A204.1 (cell line): ENCODE data around the gene HCRTR2.
"Not testable (repeated sequence)": the region's sequence is repeated elsewhere in the genome, so short reads cannot be mapped to it uniquely, and the experiment has no call there.

Experiments used
- FAIRE-seq: peaks from 2 replicates; lab custom pipeline; 2012; peaks lifted over from hg19 to GRCh38; lab: Jason Lieb, UNC

The HCRTR2 gene

DNA sequence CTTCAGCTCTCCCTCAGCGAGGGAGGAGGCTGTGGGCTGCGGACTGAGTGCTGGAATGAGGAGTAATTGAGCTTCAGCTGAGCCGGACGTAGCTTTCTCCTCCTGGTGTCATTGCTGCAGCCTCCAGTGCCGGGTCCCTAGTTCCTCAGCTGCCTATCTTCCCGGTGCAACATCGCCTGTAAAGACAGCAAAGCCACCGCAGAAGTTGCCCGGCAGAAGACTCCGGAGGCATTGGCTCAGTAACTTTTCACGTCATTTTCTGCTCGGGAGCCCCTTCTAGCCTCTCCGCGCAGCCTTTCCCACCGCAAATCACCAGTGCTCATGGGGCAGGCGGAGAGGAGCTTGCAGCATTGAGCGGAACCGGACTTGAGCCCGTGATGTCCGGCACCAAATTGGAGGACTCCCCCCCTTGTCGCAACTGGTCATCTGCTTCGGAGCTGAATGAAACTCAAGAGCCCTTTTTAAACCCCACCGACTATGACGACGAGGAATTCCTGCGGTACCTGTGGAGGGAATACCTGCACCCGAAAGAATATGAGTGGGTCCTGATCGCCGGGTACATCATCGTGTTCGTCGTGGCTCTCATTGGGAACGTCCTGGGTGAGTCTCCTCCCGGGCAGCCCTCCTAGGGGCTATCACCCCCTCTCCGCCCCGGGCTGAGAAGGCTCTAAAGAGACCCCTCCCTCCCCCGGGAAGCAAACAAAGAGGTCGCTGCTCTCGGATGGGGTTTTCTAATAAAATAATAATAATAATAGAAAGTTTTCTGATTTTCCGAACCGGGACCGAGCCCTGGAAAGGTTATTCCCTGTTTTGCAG is at the start of gene HCRTR2:
Gene HCRTR2, plus strand, starts transcription at position 305 of the 816 bp plus-strand sequence. Its CDS starts 73 bp downstream, at position 378.
- no peak for FAIRE-seq

DNA sequence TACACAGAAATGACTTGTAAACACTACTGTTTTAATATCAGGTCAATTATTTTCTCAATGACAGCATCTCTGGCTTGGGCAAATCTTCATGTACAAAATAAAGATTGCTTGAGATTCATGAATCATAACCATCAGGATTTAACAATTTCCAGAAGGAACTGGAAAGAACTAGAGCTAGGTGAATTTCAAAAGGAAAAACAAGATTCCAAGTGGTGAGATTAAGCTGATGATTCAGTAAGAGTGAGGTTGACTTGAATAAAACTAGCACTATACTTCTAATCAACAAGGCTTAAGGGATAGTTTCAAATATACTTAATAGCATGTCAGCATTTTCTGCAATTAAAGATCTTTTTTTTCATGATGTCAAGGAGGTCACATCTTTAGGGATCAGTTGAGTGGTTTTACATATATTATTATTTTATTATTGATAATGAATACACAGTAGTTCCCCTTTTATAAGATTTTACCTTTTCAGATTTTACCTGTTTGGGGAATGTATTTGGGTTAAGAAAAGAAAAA is 43.5 kb upstream of the HCRTR2 start:
- no peak for FAIRE-seq

DNA sequence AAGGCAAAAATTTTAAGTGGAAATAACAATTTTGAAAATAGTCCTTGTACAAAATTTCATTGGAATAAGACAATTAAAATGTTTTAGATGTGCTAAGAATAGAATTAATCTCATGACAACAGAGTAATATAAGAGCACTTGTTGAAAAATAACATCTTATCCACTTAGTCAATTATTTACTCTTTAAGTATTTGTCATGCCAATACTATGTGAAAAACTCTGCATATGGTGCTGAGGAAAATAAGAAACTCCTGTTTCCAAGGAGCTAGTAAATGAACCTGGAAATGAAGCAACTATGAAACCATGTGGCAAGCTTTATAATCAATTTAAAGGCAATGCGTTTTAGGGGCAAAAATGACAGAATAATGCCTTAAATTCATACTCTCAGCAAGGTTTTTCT is 42.7 kb upstream of the HCRTR2 start:
- no peak for FAIRE-seq

DNA sequence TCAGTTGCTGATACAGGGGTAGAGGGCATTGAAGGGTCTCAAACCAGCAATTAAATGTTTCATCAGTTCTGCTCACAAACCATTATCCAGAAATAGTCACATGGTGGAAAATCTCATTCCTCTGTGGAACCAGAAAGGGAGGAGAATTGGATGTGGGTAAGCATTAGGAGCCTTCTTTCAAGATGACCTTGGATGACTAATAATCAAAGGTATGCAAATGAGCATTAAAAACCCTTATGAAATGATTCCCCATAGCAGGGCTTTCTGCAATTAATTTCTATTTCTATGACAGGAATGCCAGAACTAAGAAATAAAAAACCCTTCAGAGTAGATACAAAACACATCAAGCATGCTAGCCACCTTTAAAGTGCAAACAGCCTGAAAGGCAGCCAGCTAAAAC is 37.4 kb upstream of the HCRTR2 start:
- no peak for FAIRE-seq

DNA sequence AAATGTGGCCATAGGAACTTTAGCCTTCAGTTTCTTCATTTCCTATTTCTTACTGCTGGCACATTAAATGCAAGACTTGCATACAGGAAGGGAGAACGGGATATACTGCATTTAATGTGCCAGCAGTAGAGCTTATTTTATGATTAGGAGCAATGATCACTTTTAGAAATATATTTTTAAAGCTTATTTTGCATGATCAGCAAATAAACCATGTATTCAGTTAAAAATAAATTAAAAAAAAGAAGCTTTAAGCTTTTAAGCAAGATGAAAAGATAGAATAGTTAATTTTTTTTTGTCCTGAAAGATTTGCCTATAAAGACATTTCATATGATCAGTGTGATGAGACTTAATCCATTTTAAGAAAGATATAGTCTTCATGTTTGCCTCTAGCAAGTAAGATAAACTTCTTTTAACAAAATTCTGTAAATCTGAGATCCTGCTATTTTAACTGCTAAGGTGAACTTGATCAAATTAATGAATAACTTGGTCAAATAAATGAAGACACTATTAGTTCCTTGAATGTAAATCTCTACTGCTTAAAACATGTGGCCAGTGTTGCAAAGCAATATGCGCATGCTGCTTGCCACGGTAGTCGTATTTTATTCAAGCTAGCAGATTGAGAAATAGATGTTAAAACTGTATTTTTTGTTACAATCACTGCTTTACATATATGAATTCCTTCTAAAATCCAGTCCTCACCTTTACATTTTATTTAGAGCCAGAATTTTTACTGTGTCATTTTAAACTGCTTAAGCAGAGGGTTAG is 36.2 kb upstream of the HCRTR2 start:
- FAIRE-seq: no peak

DNA sequence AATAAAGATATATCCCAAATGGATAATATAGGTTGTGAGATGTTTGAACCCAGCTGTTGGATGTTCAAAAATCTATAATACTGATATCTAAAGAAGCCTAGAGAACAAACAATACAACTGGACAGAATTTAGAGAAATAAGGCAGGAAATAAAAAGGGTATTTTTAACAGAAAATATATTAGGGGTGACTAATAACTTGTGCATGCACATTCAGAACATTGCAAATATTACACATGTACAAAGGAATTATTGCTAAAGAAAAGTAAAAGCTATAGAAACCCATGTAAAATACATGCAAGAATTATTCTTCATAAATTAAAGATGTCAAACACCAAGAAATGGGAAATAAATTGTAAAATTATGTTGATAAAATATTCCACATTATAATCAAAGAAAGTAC is 32.7 kb upstream of the HCRTR2 start:
- FAIRE-seq: peak; percentile 34

DNA sequence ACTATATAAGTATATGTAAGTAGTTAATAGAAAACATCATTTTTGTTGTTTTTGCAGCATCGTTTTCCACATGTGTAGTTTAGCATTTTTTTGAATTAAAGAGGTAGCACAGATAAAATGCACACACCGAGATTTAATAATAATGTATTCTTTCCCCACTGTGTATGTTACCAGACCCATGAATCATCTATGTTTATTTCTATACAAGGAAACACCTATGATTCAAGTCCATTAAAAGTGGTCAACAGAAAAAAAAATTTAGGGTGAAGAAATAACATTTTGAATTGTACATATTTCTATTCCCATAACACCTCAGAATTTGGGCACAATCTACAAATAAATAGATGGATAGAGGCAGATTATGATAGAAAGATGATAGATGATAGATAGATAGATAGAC is 31.7 kb upstream of the HCRTR2 start:
- no peak for FAIRE-seq

DNA sequence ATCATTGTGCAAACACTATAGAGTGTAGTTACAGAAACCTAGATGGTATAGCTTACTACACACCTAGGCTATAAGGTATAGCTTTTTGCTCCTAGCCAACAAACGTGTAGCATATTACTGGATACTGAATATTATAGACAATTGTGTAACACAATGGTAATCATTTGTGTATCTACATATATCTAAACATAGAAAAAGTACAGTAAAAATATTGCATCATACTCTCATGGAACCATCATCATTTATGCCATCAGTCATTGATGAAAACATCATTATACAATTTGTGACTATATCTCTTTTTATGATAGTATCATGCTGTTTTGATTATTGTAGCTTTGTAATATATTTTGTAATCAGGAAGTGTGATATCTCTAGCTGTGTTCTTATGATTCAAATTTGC is 21.0 kb upstream of the HCRTR2 start:
- FAIRE-seq: no peak

DNA sequence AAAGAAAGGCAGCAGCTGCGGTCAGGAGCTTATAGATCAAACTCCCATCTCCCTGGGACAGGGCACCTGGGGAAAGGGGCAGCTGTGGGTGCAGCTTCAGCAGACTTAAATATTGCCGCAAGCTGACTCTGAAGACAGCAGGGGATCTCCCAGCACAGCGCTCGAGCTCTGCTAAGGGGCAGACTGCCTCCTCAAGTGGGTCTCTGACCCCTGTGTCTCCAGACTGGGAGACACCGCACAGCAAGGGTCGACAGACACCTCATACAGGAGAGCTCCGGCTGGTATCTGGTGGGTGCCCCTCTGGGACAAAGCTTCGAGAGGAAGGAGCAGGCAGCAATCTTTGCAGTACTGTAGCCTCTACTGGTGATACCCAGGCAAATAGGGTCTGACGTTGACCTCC is 15.5 kb upstream of the HCRTR2 start:
- not testable (repeated sequence) for FAIRE-seq

DNA sequence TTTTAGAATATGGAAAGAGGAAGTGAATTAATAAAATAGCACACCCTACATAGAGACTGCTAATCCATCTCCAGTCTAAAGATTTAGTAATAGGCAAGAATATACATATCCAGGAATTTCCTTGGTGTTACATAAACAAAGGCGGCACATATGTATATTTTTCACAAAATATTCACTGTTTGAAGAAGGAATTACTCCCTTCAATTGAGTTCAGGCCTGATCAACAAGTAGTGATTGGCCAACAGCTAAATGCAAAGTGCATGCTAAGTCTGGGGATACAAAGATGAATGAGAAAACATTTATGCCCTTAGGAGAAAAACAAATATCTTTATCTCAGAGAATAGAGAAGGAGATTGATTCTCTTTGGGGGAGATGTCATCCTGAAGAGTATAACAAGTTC is 6.5 kb upstream of the HCRTR2 start:
- no peak for FAIRE-seq

DNA sequence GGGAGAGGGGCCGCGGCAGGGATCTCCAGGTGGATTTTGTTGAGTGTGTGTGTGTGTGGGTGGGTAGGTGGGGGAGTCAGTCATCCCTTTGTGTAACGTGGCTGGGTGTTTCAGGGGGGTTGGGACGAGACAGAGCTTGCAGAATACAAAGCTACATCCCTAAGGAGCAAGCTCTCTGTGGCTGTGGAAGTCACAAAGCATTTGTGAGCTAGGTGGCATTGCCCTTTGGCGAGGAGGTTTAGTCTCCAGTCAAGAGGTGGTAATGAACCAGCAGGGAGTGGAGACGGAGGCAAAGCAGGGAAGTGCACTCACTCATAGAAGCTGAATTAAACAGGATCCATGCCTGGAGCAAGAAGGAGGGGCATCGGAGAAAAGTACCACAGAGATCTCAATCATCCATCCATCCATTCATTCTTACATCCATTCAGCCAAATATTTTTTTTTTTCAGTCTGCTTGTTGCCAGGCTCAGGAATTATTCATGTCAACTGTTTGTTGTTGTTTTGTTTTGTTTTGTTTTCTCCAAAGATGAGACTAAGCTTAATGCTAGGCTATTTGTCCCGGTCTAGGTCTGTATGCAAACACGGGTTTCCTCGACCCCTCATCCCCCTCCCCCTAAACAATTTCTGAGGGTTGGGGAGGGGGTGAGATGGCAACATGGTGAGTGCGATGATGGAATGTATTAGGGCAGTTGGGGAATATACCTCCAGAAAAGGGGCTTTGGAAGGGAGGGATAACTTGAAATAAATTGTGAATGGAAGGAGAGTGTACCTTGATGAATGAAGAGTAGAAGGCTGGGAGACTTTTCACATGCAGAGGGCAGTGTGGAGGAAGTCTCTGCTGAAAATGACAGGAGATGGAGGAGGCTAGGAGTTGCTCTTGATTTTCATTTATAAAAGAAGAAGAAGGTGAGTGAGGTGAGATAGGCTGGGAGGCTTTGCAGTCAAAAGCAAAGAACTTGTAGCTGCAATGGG is 1.0 kb downstream of the HCRTR2 start:
- no peak for FAIRE-seq

DNA sequence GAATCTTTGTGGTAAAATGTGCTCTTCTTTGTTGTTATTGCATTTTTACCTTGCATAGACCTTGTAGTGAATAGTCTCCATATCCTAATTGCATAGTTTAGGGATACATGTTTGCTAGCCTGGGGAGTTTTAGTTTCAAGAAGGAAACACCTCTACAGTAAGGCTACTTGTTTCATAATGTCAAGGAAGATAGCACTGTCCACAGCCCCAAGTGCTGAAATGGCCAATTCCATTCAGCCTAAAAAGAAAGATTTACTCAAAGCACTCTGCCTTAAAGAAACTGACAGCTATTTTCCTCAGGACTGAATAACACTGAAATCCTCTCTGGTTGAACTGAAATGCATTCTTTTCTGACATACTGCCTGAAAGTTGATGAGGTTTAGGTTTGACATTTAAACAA is 2.6 kb downstream of the HCRTR2 start:
- FAIRE-seq: no peak

DNA sequence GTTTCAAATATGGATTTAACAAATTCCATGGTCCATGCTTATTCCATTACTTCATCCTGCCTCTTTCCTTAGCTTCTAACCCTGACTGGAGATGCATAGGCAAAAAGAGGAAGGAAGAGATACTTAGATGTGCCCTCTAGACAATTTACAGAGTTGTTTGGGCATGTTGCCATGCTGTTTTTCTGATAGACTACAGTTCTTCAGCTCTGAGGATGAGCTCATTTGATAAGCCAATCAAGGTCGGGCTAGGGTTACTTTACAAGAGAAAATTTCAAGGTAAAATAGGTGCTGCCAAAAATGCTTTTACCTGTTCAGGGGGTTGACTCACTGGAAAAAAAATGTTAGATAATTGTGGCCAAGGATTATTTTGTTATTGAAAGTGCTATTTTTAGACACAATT is 5.9 kb downstream of the HCRTR2 start:
- FAIRE-seq: no peak

DNA sequence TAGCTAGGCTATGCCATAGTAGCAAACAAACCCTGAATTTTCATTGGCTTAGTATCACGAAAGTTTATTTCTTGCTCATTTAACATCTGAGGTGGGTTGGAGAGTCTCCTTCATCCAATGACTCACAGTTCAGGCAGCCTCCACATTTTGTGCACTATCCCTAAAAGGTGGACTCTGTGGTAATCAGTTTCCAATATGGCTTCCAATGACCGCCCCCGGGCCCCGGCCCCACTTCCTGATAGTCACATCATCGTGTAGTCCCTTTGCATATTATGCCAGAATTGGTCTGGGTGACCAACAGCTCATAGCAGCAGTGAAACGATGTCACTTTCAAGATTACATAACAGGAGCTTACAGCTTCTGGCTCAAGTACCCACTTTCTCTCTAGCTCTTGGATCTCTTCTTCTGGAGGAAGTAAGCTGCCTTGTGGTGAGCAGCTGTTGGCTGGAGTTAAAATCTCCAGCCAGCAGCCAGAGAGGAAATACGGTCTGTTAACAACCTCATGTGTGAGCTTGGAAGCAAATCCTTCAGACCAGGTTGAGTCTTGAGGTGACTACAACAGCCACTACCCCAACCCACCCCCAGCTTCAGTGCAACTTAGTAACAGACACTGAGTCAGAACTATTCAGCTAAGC is 7.8 kb downstream of the HCRTR2 start:
- no peak for FAIRE-seq

DNA sequence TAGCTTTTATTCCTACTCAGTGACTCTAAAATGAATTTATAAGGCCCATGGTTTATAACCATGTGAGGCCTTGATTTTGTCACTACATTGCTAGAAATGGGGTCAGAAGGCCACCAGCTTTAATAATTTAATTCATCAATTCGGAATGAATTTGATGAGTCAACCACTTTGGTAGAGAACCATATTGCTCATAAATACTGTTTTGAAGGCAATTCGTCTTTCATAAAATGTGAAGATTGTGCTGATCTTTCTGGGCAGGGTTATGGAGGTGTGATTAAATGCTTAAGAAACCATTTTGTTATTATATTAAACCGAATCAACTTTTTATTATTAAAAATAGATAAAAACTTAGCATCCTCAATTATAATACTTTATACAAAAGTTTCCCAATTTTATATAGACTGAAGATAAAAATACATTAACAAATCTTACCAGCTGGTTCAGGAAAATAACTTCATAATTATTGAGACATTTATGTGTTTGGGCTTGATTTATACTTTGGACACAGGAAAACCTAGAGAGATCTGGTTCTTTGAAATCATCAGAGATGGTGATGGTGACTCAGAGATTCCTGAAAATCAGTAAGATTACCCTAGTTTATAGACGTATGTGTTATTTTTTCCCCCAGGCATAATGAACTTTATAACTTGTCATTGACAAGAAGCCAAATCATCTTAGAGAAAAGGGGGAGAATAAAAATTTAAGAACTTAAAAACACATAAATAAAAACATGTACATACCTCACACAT is 10.6 kb downstream of the HCRTR2 start:
- no peak for FAIRE-seq

DNA sequence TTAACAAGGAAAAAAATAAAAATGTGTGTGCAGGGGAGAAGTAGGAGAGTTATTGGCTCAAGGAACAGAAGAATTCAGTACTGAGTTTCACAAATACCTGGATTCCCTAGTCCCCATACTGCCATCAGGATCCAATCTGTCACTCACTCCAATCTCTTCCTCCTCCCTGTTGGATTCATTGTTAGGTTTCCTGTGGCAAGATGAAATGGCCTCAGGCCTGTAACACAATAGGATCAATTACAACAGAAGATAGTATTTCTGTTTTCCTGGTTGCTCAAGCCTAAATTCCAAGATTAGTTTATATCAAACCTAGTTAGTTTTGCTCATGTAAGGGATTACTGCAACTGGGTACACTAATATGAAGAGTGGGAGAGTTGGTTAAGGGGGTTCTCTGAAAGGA is 24.4 kb downstream of the HCRTR2 start:
- FAIRE-seq: no peak

DNA sequence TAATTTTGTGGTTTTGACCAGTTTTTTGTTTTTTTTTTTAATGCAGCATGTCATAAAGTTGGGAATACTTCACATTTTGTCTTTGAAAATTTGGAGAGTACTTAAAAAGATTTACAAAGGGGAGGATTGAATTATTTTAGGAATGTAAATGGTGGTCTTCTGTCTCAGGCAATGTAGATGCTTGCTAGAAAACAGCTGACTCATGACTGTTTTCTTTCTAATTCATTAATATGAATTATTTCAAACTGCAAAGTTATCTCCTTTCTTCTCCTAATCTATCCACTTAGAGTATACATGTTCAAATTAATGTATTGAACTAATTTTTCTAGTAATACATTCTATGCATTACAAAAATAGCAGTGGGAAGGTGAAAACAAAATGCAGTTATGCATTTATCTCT is 24.9 kb downstream of the HCRTR2 start:
- no peak for FAIRE-seq

DNA sequence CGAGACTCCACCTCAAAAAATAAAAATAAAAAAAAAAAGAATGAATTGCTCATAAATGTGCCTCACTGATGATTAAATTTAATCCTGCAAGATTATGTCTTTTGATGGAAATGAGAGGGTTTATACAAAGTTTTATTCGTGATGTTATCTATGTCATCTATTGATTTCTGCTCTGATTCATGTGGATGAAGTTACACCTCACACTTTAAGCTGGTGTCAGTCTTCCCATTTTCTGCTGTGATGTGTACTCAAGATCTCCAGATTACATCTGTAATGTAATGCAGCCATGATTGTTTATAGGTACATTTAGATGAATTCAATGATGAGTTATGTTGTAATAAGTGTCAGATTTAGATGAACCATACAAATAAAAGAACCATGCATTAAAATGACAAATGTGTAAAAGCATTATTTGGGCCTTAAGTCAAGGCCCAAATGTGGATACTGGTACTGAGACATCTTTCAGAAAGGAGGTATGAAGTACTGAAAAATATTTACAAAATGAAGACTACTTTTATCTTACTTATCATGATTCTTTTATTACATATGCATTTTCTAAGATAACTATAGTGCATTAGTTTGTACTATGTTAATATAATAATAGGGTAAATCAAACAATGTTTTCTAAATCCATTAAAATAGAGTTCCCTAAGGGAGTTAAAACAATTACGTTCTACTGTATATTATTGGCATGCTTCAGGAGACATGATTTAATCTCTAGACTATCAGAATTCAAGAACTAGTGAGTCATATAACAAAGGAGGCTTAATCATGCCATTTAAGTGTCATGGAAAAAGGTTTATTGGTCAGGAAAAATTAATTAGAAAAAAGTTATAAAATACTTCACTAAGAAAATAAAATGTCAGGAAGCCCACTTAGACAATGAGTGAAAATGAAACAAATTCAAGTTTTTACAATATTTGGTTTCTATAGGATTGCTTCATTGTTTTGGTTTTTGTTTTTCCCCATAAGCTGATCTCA is 34.5 kb downstream of the HCRTR2 start:
- no peak for FAIRE-seq

DNA sequence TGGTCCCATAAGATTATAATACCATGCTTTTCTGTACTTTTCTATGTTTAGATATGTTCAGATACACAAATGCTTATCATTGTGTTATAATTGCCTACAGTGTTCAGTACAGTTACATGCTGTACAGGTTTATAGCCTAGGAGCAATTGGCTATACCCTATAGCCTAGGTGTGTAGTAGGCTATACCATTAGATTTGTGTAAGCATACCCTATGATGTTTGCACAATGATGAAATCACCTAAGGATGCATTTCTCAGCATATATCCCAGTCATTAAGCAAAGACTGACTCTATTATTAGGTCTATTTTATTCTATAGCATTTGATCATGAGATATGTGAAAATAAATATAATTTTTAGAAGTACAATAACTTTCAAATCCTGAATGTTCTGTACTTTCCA is 36.6 kb downstream of the HCRTR2 start:
- FAIRE-seq: no peak

DNA sequence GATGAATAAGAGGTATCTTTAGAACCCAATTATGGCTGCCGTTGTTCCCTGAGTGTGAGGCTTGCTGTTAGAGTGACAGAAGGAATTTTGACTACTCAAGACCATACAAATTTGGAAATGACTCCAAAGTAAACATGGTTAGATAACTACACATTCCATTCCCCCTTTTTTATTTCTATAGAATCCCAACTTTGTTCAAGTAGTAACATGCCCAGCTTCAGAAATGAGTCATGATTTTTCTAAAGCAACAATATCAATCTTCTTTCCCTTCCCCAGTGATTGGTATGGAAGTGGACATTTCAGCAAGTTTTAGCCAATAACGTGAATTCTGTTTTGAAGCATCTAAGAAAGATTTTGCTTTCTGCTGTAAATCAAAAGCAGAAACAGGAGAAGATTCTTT is 37.8 kb downstream of the HCRTR2 start:
- no peak for FAIRE-seq
